Measurements from ENCODE around the gene SLC49A3. TPM values are rescaled to one million over a fixed set of nuclear protein-coding genes. Genes with fewer than 3 reads are reported as not detected.

Gene SLC49A3
- total and polyA plus RNA-seq, 2 experiments from 2014 or later, result 5.2 to 12.5 TPM

- in situ Hi-C loops (cut with MboI), result no loop called here
- H3K4me2 ChIP-seq (ENCODE audit: unreplicated experiment), result no peak overlapping the region
- H3K9ac ChIP-seq, result no peak overlapping the region
- H3K27me3 ChIP-seq (replicated peaks; ENCODE audit: insufficient read depth), result no peaks in the 10 kb centered on the region
- H4K20me1 ChIP-seq (ENCODE audit: insufficient read depth), result no peaks in the 10 kb centered on the region
- H3F3A ChIP-seq (ENCODE audit: insufficient read depth), result no peaks in the 10 kb centered on the region
- TF ChIP-seq EZH2 (IDR thresholded peaks at IDR 0.05; ENCODE audit: insufficient read depth, poor library complexity, severe bottlenecking) (no peak), EZH2phosphoT487 (IDR thresholded peaks at IDR 0.05; ENCODE audit: insufficient read depth, low read depth) (no peak)
- peaks cover 9% of the 10 kb centered on the region; the same call in 1 of the 2 replicates for H3K36me3 ChIP-seq (ENCODE audit: low read depth)
- H3K9me3 ChIP-seq (ENCODE audit: low read depth), result no peaks in the 10 kb centered on the region
- no peak for DNase-seq
- no peak overlapping the region for H2AFZ ChIP-seq
- H3K79me2 ChIP-seq (ENCODE audit: insufficient read depth), result no peaks in the 10 kb centered on the region
- no peaks in the 10 kb centered on the region for H3K9me2 ChIP-seq (ENCODE audit: insufficient read depth)
- WGBS, 2 experiments (ENCODE audit: low coverage in 1 of 2, low lambda C conversion rate in 2 of 2, missing lambda C conversion rate in 2 of 2), result 57 to 63% methylated on average over 19 to 26 of the region's 28 CpGs
- H3K27ac ChIP-seq, result no peak overlapping the region
- no peaks in the 10 kb centered on the region for H3K4me1 ChIP-seq (ENCODE audit: insufficient read depth)
- H3K4me3 ChIP-seq, result no peak overlapping the region
These were observed 22.0 kb downstream of the SLC49A3 start for GRCh38 chr4:666822-667544.

DNA sequence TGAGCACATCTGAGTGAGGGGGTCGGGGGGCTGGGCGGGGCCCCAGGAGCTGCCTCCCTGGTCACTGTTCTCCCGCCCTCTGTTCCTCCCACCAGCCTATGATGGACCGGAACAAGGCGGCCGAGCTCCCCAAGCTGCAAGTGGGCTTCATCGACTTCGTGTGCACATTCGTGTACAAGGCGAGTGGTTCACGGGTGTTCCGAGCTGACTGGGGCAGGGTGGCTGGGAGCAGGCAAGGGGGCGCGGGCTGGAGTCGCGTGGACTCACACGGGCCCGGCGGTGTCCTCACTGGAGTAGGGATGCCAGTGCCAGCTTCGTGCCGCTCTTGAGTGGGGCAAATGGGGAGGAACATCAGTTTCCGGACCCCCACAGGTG is 22.5 kb downstream of the SLC49A3 start:
- no peak for DNase-seq
- 67 to 71% methylated on average over 17 to 20 of the region's 22 CpGs for WGBS, 2 experiments (ENCODE audit: low coverage in 1 of 2, low lambda C conversion rate in 2 of 2, missing lambda C conversion rate in 2 of 2)
- no peak overlapping the region for H3K27ac ChIP-seq
- H3F3A ChIP-seq (ENCODE audit: insufficient read depth), result no peaks in the 10 kb centered on the region
- H3K4me3 ChIP-seq, result no peak overlapping the region
- no peaks in the 10 kb centered on the region for H3K9me3 ChIP-seq (ENCODE audit: low read depth)
- in situ Hi-C loops (cut with MboI), result no loop called here
- H3K4me1 ChIP-seq (ENCODE audit: insufficient read depth), result no peaks in the 10 kb centered on the region
- no peak overlapping the region for H3K4me2 ChIP-seq (ENCODE audit: unreplicated experiment)
- no peaks in the 10 kb centered on the region for H3K9me2 ChIP-seq (ENCODE audit: insufficient read depth)
- H3K36me3 ChIP-seq (ENCODE audit: low read depth), result peaks cover 4% of the 10 kb centered on the region; the same call in 1 of the 2 replicates
- no peaks in the 10 kb centered on the region for H3K79me2 ChIP-seq (ENCODE audit: insufficient read depth)
- TF ChIP-seq EZH2phosphoT487 (IDR thresholded peaks at IDR 0.05; ENCODE audit: insufficient read depth, low read depth) (no peak), EZH2 (IDR thresholded peaks at IDR 0.05; ENCODE audit: insufficient read depth, poor library complexity, severe bottlenecking) (no peak)
- H2AFZ ChIP-seq, result no peak overlapping the region
- no peaks in the 10 kb centered on the region for H4K20me1 ChIP-seq (ENCODE audit: insufficient read depth)
- H3K9ac ChIP-seq, result no peak overlapping the region
- no peaks in the 10 kb centered on the region for H3K27me3 ChIP-seq (replicated peaks; ENCODE audit: insufficient read depth)

DNA sequence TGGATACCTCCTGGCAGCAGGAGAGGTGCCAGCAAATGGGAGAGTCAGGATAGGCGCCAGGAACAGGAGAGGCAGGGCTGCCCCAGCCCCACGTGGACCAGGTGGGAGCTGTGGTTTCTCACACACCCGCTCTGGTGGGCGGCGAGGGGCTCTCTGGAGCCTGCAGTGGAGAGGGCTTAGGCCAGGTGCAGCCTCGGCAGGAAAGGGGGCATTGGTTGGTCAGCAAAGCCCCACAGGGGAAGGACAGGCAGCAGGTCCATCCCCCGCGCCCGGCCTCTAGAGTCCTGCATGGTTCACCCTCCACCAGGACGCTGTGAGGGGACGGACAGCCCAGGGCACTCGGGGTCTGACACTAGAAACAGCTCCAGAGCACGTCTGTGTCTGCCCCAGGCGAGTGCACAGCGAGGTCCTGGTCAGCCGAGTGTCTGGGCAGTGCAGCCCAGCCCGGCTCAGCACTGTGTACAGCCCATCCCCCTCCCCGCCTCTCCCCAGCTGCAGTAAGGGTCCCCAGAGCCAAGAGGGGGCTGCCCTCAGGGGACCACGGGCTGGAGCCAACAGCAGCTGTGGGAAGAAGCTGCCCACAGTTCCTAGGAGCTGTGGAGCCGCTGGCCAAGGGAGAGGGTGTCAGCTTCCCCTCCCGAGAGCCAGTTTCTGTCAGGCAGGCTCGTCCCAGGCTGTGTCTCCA is 23.1 kb downstream of the SLC49A3 start:
- in situ Hi-C loops (cut with MboI), result no loop called here
- Histone ChIP-seq H3K4me1 (ENCODE audit: insufficient read depth) (no peaks in the 10 kb centered on the region), H4K20me1 (ENCODE audit: insufficient read depth) (no peaks in the 10 kb centered on the region), H3K27ac (no peak overlapping the region), H3K27me3 (replicated peaks; ENCODE audit: insufficient read depth) (no peaks in the 10 kb centered on the region), H3K36me3 (ENCODE audit: low read depth) (no peaks in the 10 kb centered on the region), H3K4me3 (no peak overlapping the region), H3K9me3 (ENCODE audit: low read depth) (no peaks in the 10 kb centered on the region), H3K79me2 (ENCODE audit: insufficient read depth) (no peaks in the 10 kb centered on the region), H3K4me2 (ENCODE audit: unreplicated experiment) (no peak overlapping the region), H3K9me2 (ENCODE audit: insufficient read depth) (no peaks in the 10 kb centered on the region), H3F3A (ENCODE audit: insufficient read depth) (no peaks in the 10 kb centered on the region), H3K9ac (no peak overlapping the region), H2AFZ (no peak overlapping the region)
- 44% methylated on average over 20 to 21 of the region's 22 CpGs for WGBS, 2 experiments (ENCODE audit: low coverage in 1 of 2, low lambda C conversion rate in 2 of 2, missing lambda C conversion rate in 2 of 2)
- TF ChIP-seq EZH2 (IDR thresholded peaks at IDR 0.05; ENCODE audit: insufficient read depth, poor library complexity, severe bottlenecking), result no peak
- no peak for TF ChIP-seq EZH2phosphoT487 (IDR thresholded peaks at IDR 0.05; ENCODE audit: insufficient read depth, low read depth)
- DNase-seq, result no peak

GRCh38 chr4:665381-665750 is 23.6 kb downstream of the SLC49A3 start:
- H3K4me2 ChIP-seq (ENCODE audit: unreplicated experiment), result no peak overlapping the region
- H3K79me2 ChIP-seq (ENCODE audit: insufficient read depth), result no peaks in the 10 kb centered on the region
- no peak overlapping the region for H3K9ac ChIP-seq
- H3K36me3 ChIP-seq (ENCODE audit: low read depth), result no peaks in the 10 kb centered on the region
- H2AFZ ChIP-seq, result no peak overlapping the region
- in situ Hi-C loops (cut with MboI), result no loop called here
- no peaks in the 10 kb centered on the region for H3K27me3 ChIP-seq (replicated peaks; ENCODE audit: insufficient read depth)
- WGBS, 2 experiments (ENCODE audit: low coverage in 1 of 2, low lambda C conversion rate in 2 of 2, missing lambda C conversion rate in 2 of 2), result 76 to 84% methylated on average over 10 to 12 of the region's 12 CpGs
- H3K4me1 ChIP-seq (ENCODE audit: insufficient read depth), result no peaks in the 10 kb centered on the region
- no peaks in the 10 kb centered on the region for H3K9me3 ChIP-seq (ENCODE audit: low read depth)
- no peak overlapping the region for H3K27ac ChIP-seq
- TF ChIP-seq EZH2phosphoT487 (IDR thresholded peaks at IDR 0.05; ENCODE audit: insufficient read depth, low read depth) (no peak), EZH2 (IDR thresholded peaks at IDR 0.05; ENCODE audit: insufficient read depth, poor library complexity, severe bottlenecking) (no peak)
- H3F3A ChIP-seq (ENCODE audit: insufficient read depth), result no peaks in the 10 kb centered on the region
- H3K9me2 ChIP-seq (ENCODE audit: insufficient read depth), result no peaks in the 10 kb centered on the region
- no peak for DNase-seq
- H4K20me1 ChIP-seq (ENCODE audit: insufficient read depth), result no peaks in the 10 kb centered on the region
- no peak overlapping the region for H3K4me3 ChIP-seq
